ENCODE measurements around the gene CFAP77. TPM values are rescaled to one million over a fixed set of nuclear protein-coding genes. Genes with fewer than 3 reads are reported as not detected.
A peak's percentile ranks its signal among the peaks of the same experiment; 100 is the strongest.

CFAP77 gene
- total RNA-seq, 1 experiment from 2014 or later = 1.6 TPM

DNA sequence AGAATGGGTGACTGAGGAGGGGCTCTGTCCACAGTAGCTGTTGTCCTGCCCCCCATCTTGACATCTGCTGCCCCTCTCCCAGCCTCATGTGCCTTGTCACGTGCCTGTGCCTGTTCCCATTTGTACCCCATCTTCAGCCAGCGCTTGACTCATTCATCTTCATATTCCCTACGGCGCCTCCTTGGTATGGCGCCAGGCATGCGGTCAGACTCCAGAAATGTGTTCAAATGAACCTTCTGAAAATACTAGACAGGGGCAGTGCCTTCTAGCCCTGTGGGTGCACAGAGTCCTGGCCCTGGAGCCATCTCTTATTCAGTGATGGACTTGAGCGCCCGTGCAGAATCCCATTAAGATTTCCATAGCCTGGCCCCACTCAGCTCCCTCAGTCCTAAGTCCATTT, 46.2 kb downstream of the CFAP77 start:
- no peak for DNase-seq
- no peaks in the 10 kb centered on the region for H3K27me3 ChIP-seq (ENCODE audit: control insufficient read depth, insufficient read depth, low read length)
- no peaks in the 10 kb centered on the region for H3K36me3 ChIP-seq (replicated peaks; ENCODE audit: control insufficient read depth, insufficient read depth, low read length)
- no peak overlapping the region for H3K4me3 ChIP-seq (ENCODE audit: insufficient read depth, low read depth, low read length)

DNA sequence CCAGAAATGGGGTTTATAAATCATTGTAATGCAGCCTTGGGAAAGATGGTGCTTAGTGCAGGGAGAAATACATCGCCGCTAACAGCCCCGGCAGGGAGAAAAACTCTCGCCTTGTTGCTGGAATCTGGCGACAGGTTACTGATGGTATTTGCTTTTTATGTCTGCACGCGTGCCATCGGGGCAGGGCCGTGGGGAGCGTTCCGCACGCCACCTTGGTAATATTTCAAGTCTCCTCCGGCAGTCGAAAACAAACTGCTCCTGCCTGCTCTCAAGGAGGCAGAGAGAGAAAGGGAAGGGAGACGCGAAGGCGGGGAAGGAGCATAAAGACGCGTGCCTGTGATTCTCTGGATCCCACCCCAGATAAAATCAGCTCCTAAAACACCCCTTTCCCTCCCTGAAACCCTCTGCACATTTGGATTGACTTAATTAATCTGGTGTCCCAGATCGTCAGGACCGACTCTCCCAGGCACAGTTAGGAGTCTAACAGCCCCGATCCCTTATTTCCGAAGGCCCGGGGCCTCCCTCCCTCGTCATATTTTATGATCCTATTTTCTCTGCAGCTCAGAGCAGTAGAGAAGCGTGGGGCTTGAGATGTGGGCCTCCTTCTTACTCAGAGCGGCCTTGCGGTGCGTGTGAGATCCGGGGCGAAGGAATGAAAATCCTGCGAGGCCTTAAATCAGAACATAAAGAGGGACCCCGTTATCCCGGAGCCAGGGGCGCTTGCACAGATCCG, 47.7 kb downstream of the CFAP77 start:
- DNase-seq = no peak
- H3K27me3 ChIP-seq (ENCODE audit: control insufficient read depth, insufficient read depth, low read length) = no peaks in the 10 kb centered on the region
- H3K36me3 ChIP-seq (replicated peaks; ENCODE audit: control insufficient read depth, insufficient read depth, low read length) = no peaks in the 10 kb centered on the region
- no peak overlapping the region for H3K4me3 ChIP-seq (ENCODE audit: insufficient read depth, low read depth, low read length)

DNA sequence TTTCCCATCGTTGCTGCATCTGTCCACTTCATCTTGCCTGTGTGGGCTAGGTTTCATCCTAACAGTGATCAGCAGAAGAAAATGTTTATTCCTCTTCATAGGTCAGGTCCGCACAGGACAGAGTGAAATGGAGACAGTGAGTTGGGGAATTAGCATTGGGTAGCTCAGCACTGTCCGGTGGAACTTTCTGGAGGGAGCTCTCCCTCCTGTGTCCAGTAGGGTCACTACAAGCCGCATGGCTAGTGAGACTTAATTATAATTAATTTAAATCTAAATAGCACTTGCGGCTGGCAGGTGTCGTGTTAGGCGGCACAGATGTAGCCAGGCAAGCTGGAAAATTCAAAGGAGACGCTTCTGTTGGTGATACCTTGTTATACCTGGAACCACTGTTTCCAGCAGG, 48.4 kb downstream of the CFAP77 start:
- Histone ChIP-seq H3K27me3 (ENCODE audit: control insufficient read depth, insufficient read depth, low read length) (no peaks in the 10 kb centered on the region), H3K36me3 (replicated peaks; ENCODE audit: control insufficient read depth, insufficient read depth, low read length) (no peaks in the 10 kb centered on the region), H3K4me3 (ENCODE audit: insufficient read depth, low read depth, low read length) (no peak overlapping the region)
- peak; percentile 59 for DNase-seq

DNA sequence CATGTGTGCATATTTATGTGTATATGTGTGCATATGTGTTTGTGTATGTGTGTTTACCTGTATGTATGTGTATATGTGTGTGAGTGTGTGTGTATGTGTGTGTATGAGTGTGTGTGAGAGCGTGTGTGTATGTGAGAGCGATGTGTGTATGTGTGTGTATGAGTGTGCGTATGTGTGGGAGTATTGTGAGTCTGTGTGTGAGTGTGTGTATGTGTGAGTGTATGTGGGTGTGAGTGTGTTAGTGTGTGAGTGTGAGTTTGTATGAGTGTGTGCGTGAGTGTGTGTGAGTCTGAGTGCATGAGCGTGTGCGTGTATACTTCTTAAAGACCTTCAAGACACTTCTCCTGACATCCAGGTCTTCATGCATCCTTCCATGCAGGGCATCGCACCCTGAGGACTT, 49.6 kb downstream of the CFAP77 start:
- DNase-seq = no peak
- Histone ChIP-seq H3K36me3 (replicated peaks; ENCODE audit: control insufficient read depth, insufficient read depth, low read length) (no peaks in the 10 kb centered on the region), H3K4me3 (ENCODE audit: insufficient read depth, low read depth, low read length) (no peak overlapping the region), H3K27me3 (ENCODE audit: control insufficient read depth, insufficient read depth, low read length) (no peaks in the 10 kb centered on the region)

DNA sequence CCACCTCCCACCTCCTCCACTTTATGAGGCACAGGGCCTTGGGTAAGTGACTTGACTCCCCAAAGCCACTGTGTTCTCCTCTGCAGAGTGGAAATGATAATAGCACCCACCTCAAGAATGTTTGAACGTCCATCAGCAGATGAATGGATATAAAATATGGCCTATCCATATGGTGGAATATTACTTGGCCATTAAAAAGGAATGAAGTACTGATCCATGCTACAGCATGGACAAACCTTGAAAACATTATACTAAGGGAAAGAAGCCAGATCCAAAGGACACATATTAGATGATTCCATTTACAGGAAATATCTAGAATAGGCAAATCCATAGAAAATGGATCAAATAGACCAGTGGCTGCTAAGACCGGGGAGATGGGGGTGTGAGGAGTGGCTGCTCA, 50.2 kb downstream of the CFAP77 start:
- no peak for DNase-seq
- Histone ChIP-seq H3K36me3 (replicated peaks; ENCODE audit: control insufficient read depth, insufficient read depth, low read length) (no peaks in the 10 kb centered on the region), H3K4me3 (ENCODE audit: insufficient read depth, low read depth, low read length) (no peak overlapping the region), H3K27me3 (ENCODE audit: control insufficient read depth, insufficient read depth, low read length) (no peaks in the 10 kb centered on the region)

DNA sequence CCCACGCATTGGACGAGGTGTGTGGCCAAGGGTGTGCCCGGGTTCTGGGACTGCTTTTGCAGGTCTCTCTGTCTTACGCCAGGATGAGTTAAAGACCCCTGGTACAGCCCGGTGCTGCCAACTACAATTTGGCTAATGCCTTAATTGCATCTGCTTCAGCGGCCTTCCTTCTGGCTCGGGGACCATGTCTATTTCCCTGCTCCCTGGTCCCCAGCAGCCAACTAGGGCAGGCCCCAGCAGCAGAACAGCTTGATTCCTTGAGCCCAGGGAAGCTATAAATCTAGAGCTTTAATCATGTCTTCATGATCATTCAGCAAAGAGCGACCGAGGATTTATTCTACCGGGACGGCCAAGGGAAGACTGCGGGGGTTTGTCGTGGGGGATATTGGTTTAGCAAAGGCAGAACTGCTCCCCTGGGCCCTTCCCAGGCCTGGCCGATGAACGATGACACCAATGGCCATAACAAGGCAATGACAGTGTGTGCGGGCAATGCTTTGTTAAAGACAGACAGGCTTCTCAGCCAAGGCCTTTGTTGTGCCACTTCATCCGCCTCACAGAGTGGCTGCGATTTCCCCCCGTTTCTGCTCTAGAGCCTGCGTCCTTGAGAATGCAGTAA, 51.4 kb downstream of the CFAP77 start:
- Histone ChIP-seq H3K4me3 (ENCODE audit: insufficient read depth, low read depth, low read length) (no peak overlapping the region), H3K27me3 (ENCODE audit: control insufficient read depth, insufficient read depth, low read length) (no peaks in the 10 kb centered on the region)
- DNase-seq = no peak

DNA sequence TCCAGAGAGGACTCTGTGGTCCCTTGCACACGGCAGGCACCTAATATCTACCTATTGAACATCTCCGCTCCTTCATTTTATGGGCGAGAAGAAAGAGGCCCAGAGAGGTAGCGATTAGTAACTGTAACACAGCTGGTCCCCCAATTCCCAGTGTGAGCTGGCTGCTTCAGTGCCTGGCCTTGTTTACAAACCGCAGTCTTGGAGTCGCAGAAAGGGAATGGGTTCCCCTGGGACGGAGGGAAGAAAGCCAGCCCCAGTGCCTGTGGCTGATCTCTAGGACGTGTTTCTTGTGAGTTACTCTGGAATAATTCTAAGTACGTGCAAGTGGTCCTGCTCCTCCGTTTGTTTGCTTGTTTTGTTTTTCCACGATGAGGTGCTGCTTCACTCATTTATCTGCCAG, 52.0 kb downstream of the CFAP77 start:
- Histone ChIP-seq H3K27me3 (ENCODE audit: control insufficient read depth, insufficient read depth, low read length) (no peaks in the 10 kb centered on the region), H3K4me3 (ENCODE audit: insufficient read depth, low read depth, low read length) (no peak overlapping the region), H3K36me3 (replicated peaks; ENCODE audit: control insufficient read depth, insufficient read depth, low read length) (no peaks in the 10 kb centered on the region)
- DNase-seq = no peak

More for the DNA sequence above, 51.4 kb downstream of the CFAP77 start:
- no peaks in the 10 kb centered on the region for H3K36me3 ChIP-seq (replicated peaks; ENCODE audit: control insufficient read depth, insufficient read depth, low read length)

DNA sequence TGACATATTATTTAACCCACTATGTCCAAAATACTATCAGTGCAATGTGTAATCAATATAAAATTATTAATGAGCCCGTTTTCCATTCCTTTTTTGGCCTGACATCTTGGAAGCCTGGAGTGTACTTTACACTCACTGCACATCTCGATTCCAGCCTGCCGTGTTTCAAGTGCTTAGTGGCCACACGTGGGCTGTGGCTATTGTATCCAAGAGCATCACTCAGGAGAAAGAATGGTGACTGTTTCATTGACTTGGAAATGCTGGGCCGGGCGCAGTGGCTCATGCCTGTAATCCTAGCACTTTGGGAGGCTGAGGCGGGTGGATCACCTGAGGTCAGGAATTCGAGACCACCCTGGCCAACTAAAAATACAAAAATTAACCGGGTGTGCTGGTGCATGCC, 54.5 kb downstream of the CFAP77 start:
- Histone ChIP-seq H3K36me3 (replicated peaks; ENCODE audit: control insufficient read depth, insufficient read depth, low read length) (no peaks in the 10 kb centered on the region), H3K4me3 (ENCODE audit: insufficient read depth, low read depth, low read length) (no peak overlapping the region), H3K27me3 (ENCODE audit: control insufficient read depth, insufficient read depth, low read length) (no peaks in the 10 kb centered on the region)
- no peak for DNase-seq

DNA sequence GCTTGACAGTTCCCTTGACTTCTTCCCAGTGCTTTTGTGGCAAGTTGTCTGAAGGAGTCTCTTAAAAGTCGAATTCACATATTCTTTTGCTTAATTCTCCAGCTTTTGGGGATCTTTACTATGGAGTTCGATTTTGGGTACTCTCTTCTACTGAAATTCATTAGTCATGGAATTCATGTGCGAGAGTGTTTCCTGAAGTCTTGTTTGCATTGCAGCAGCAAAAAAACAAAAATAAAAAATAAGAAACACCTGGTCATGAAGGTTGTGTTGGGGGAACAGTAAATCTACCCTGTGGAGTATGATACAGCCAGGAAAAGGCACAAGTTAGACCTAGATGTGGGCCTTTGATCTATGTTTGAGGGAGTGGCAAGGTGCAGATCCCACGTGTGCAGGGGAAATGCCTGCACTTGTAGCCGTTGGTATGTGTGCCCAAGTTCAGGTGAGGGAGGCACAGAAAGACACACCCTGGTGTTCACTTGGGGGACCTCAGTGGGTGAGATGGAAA, 55.2 kb downstream of the CFAP77 start:
- no peak overlapping the region for H3K4me3 ChIP-seq (ENCODE audit: insufficient read depth, low read depth, low read length)
- H3K36me3 ChIP-seq (replicated peaks; ENCODE audit: control insufficient read depth, insufficient read depth, low read length) = no peaks in the 10 kb centered on the region
- no peak for DNase-seq
- H3K27me3 ChIP-seq (ENCODE audit: control insufficient read depth, insufficient read depth, low read length) = no peaks in the 10 kb centered on the region

DNA sequence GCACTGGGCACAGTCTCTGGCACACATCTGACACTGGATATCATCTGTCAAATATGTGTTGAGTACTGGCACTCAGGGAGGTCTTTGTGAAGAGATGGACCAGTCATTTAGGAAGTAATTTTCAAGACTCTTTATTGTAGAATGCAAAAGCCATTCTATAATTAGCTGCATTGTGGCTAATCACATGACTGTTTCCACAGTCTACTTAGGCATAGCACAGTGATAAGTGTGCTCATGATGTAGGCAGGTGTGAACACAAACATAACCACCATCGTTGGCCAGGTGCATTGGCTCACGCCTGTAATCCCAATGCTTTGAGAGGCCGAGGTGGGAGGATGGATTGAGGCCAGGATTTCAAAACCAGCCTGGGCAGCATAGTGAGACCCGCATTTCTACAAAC, 62.2 kb downstream of the CFAP77 start:
- H3K27me3 ChIP-seq (ENCODE audit: control insufficient read depth, insufficient read depth, low read length) = no peaks in the 10 kb centered on the region
- DNase-seq = no peak
- no peaks in the 10 kb centered on the region for H3K36me3 ChIP-seq (replicated peaks; ENCODE audit: control insufficient read depth, insufficient read depth, low read length)
- no peak overlapping the region for H3K4me3 ChIP-seq (ENCODE audit: insufficient read depth, low read depth, low read length)

DNA sequence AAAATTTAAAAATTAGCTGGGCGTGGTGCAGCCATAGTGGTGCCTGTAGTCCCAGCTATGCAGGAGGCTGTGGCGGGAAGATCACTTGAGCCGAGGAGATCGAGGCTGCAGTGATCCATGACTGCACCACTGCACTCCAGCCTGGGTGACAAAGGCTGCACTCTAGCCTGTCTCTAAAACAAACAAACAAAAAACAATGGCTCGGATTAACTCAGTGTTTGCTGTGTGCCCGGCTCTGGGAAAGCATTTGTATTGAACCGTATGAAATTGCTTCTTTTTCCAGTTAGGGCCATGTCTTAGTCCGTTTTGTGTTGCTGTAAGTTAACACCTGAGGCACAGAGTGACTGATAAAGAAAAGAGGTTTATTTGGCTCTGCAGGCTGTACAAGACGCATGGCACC, 62.6 kb downstream of the CFAP77 start:
- no peak overlapping the region for H3K4me3 ChIP-seq (ENCODE audit: insufficient read depth, low read depth, low read length)
- no peaks in the 10 kb centered on the region for H3K27me3 ChIP-seq (ENCODE audit: control insufficient read depth, insufficient read depth, low read length)
- no peaks in the 10 kb centered on the region for H3K36me3 ChIP-seq (replicated peaks; ENCODE audit: control insufficient read depth, insufficient read depth, low read length)
- DNase-seq = no peak

DNA sequence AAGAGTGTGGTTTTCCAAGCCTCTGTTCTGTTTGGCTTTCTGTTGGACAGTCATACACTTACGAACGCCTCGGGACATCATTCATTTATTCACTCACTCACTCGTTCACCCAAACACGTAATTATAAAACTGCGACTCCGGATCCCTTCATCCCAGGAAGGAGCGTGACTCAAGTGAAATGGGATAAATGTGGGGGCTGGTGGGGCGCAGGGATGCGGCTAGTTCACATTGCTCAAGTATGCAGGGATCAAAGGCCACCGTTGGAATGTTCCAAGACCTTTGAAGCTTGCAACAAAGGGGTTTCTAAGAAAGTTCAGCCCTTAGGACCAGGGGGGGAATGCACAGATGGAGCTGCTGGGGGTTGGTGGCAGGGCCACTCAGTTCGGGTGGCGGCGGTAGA, 64.2 kb downstream of the CFAP77 start:
- no peaks in the 10 kb centered on the region for H3K36me3 ChIP-seq (replicated peaks; ENCODE audit: control insufficient read depth, insufficient read depth, low read length)
- no peaks in the 10 kb centered on the region for H3K27me3 ChIP-seq (ENCODE audit: control insufficient read depth, insufficient read depth, low read length)
- no peak for DNase-seq
- no peak overlapping the region for H3K4me3 ChIP-seq (ENCODE audit: insufficient read depth, low read depth, low read length)

DNA sequence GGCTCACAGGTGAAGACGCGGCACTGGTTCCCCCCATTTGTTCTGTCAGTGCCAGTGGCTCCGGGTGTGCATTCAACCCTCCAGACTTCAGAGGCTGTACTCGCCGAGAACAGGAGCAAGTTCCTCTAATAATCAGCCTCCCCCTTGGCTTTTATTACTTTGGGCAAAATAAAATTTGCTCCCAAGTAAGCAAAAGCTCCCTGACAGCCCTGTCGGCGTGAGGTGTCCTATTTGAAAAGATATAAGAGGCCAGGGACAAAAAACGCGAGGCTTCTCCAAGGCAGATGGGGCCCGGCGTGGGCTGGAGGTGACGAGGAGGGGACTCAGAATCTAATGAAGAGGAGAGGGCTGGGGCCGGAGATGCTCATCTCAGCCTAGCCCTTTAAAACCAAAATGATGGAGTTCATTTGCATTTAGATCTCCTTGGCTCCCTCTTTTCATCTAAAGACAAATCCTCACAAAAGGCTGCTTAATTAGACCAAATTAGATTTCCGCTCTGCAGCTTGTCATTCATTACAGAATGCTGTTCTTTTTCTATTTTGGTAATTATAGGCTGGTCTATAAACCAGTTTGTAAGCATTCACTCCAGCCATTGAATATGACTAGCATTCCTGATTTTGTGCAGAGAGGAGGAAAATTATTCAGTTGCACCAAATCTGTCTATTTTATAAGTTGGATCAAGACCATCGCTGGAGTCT, 68.5 kb downstream of the CFAP77 start:
- Histone ChIP-seq H3K36me3 (replicated peaks; ENCODE audit: control insufficient read depth, insufficient read depth, low read length) (no peaks in the 10 kb centered on the region), H3K4me3 (ENCODE audit: insufficient read depth, low read depth, low read length) (no peak overlapping the region), H3K27me3 (ENCODE audit: control insufficient read depth, insufficient read depth, low read length) (no peaks in the 10 kb centered on the region)
- DNase-seq = no peak

DNA sequence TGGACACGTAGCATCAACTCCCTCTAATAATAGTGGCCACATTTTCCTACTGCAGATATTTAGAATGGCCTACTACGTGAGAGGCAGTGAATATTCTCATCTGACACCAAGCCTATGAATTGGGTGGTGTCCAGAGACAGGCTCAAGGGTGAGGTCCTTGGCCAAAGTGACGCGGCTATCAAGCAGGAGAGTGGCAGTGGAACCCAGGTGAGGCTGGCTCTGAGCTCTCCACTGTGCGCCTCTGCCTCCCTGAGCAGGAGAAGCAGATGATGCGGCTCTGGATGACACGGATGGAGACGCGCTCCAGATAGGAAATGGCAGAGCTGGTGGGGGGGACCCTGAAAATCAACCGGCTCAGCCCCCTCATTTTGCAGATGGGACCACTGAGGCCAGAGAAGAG, 69.7 kb downstream of the CFAP77 start:
- H3K4me3 ChIP-seq (ENCODE audit: insufficient read depth, low read depth, low read length) = no peak overlapping the region
- no peaks in the 10 kb centered on the region for H3K27me3 ChIP-seq (ENCODE audit: control insufficient read depth, insufficient read depth, low read length)
- DNase-seq = no peak
- no peaks in the 10 kb centered on the region for H3K36me3 ChIP-seq (replicated peaks; ENCODE audit: control insufficient read depth, insufficient read depth, low read length)
